Non-pigmented ciliary epithelial cell (primary cell): Measurements from ENCODE around the gene C2orf69.

Experiments used
- DNase-seq: peaks from one replicate; pipeline ENCODE4 v3.0.0-alpha.2; 2010; ENCODE audit warnings: low read depth

The C2orf69 gene

DNA sequence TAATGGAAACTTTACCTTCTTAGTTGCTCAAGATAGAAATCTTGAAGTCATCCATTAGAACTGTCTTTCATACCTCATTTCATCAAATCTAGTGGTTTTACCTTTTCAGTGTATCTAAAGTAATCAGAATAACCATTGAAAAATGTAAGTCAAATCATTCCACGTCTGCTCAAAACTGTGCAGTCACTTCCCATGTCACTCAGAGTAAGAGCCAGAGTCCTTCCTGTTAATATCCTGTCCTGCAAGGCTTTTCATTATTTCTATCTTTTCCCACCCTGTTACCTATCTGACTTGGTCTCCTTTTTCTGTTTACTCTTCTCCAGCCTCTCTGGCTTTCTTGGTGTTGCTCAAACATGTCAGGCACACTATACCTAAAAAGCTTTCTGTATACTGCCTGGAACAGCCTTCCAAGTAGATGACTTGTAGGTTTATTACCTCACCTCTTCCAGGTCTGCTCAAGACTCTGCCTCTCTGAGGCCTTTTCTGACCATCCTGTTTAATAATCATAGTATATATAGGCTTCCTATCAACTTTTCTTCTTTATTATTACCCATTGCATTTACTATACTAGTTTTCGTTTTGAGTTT lies 3.4 kb downstream of the C2orf69 start:
- DNase-seq, result no peak

DNA sequence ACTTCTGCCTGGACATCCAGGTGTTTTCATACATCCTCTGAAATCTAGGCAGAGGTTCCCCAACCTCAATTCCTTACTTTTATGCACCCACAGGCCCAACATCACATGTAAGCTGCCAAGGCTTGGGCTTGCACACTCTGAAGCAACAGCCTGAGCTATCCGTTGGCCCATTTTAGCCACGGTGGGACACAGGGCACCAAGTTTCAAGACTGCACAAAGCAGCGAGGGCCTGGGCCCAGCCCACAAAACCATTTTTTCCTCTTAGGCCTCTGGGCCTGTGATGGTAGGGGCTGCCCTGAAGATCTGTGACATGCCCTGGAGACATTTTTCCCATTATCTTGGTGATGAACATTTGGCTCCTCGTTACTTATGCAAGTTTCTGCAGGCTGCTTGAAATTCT lies 5.9 kb downstream of the C2orf69 start:
- no peak for DNase-seq

DNA sequence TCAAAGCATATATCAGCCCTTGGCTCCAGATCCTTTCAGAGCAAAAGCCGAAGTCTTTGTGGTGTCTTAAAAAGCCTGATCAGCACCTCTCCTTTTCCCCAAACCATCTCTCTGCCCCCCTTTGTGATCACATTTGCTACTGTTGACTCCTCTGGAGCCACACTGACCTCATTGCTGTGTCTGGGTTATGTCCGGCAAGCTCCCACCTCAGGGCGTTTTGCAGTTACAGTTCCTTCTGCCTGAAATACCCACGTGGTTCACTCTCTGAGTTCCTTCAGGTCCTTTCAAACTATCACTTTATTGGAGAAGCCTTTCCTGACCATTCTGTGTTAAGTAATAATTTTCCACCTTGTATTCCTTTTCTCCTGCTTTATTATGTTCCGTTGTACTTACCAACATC lies 11.8 kb downstream of the C2orf69 start:
- no peak for DNase-seq

DNA sequence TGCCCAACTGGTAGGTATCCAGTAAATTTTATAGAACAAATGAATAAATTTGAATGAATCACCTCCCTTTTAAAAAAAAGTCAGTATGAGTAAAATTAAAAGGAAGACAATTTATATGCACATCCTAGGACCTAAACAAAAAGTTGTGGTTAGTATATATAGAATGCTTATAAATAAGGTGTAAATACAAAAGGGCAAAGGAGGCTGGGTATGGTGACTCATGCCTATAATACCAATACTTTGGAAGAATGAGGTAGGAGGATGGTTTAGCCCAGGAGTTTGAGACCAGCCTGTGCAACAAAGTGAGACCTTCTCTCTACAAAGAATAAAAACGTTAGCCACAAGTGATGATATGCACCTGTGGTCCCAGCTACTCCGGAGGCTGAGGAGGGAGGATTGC lies 12.8 kb downstream of the C2orf69 start:
- no peak for DNase-seq

DNA sequence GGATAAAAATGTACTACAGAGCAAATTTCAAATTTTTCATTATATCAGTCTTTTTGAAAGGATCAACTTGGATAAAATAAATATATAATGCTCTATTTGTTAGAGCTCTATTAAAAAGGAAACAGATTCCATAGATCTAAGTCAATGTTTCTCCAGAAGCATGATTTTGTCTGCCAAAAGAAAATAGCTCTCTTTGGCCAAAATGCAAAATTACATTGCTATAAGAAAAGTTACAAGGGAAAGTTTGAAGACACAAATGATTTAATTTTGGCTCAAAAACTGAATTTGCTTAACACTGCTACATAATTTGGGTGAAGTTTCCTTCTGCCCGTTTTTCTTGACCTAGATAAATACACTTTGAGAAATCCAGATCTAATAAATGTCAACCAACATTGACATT lies 15.7 kb downstream of the C2orf69 start:
- DNase-seq, result no peak

DNA sequence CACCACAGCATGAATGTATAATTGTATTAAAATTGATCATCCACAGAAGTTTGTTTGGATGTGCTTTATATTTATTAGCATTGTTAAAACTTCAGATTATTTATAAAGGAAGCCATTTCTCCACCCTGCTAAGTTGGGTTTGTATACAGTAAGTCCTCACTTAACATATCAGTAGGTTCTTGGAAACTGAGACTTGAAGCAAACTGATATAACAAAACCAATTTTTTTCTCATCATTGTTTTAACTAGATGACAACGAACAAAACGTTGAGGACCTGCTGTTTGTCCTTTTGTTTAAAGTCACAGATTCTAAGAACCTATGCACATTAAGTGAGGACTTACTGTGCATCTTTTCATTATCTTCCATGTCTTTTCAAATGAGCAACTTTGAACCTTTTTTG lies 17.1 kb downstream of the C2orf69 start:
- no peak for DNase-seq

DNA sequence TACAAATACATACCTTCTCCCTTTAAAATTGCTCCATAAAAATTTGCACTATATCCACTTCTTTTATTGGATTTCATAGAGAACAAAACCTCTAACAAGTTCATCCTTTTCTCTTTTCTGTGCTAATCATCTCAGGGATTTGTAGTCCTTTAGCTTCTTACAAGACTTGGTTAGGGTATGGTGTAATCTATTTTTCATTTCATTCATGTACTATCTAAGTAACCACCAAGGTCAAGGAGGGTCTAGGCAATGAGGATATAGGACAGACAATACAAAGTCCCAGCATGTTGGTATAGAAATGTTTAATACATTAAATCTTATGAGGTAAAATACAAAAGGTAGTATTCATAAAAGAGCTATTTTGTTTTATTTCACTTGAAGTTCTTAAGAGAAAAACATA lies 17.5 kb downstream of the C2orf69 start:
- DNase-seq, result no peak

DNA sequence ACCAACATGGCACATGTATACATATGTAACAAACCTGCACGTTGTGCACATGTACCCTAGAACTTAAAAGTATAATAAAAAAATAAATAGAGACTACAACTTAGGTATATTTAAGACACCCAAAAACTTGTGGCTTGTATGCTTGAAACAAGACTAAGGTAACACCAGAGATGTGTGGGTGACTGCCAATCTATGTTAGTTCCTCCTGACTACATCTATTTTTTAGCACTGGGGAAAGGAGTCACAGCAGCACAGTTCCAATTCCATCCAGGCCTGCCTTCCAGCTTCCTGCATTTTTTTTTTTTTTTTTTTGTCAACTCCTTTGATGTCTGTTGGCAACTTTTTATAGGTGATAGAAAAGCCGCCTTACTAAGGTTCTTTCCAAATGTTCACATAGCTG lies 18.2 kb downstream of the C2orf69 start:
- no peak for DNase-seq

DNA sequence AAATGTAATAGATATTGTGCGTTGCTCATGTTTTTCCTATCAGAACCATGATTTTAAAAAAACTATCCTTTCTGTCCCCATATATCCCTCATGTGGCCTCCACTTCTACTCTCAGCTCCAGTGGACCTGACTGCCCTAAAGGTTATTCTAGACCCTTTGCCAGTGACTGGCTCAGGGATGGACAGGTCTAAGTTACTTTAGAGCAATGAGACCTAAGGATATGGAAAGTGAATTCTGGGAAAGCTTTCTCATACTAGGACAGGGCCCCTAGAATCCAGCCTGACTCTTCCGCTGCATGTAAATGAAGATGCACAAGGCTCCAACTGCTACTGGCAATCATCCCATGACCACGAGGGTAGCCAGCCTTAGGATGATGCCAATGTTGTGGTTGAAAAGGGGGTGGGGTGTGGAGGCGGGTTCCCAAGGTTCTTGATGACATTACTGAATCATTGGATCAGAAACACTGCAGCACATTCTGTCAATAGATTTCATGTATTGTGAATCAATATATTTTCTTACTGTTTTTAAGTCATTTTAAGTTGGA lies 21.3 kb downstream of the C2orf69 start:
- DNase-seq, result no peak

DNA sequence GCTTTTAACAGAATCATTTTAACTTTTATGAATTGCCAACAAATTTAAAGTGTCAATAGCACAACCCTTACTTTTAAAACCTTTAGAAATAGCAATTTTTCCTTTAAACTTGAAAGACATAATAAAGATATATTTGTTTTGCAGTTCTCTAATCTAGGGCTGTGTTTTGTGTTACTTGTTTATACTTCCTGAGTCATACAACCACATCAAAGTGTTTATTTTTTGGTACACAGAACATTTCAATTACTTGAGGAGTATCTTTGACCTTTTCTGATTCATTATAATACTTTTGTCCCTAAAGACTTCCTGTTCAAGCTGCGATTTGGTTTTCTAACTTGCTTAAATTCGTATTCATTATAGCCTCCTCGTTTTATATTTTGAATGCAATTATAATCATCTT lies 22.4 kb downstream of the C2orf69 start:
- no peak for DNase-seq

DNA sequence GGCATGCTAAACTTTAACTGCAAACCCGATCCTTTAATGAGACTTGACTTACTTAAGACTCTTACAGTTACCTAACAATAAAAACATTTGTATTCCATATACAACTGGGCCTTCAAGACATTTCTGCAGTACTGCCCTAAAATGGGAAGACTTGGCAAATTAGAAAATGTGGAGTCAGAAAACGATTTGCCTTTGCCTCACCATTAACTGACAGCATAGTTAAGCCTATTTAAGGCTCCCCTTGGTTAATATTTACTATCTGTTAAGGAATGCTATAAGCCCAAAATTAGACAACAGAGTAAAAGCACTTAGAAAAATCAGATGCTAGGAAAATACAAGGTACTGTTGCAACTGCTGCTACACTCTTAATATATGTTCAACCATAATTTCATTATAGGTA lies 25.5 kb downstream of the C2orf69 start:
- DNase-seq, result no peak

DNA sequence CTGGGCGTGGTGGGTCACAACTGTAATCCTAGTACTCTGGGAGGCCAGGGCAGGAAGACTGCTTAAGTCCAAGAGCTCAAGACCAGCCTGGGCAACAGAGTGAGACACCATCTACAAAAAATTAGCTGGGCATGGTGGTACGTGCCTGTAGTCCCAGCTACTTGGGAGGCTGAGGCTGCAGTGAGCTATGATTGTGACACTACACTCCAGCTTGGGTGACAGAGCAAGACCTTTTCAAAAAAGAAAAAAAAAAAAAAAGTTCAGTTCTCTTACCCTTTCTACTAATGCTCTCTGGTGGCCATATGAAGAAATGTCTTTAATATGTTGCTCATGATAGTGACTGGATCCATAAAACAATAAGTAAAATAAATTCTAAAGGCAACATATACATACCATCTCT lies 29.3 kb downstream of the C2orf69 start:
- DNase-seq, result no peak

DNA sequence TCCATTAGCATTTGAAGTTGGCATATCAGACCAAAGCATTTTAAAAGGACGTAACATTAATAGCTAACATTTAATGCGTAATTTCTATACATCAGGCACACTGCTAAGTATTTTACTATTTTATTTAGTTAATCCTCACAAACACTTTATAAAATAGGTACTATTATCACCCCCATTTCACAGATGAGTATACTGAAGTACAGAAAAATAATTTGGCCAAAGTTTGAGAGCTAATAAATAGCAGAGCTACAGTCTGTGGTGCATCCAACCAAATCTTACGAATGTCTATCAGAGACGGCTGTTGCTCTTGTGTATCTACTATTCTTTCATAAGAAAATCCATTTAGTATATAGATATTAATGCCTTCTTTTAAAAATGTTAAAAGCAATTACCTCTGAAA lies 32.3 kb downstream of the C2orf69 start:
- no peak for DNase-seq

DNA sequence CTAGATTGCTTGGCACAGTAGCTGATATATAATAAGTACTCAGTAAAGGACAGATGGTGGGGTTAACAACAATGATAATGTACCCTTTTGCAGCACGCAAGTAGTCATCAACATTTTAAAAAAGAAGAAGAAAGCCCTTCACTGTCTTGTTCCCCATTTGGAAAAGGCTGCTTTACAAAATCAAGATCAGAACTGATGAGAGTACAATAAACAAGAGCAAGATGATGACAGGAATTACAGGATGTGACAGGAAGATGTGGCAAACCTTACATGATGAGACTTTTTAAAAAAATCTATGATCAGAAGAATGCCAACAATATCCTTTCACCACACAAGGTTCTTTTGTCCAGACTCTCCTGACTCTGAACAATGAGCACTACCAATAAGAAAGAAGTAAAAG lies 35.1 kb downstream of the C2orf69 start:
- DNase-seq, result no peak

DNA sequence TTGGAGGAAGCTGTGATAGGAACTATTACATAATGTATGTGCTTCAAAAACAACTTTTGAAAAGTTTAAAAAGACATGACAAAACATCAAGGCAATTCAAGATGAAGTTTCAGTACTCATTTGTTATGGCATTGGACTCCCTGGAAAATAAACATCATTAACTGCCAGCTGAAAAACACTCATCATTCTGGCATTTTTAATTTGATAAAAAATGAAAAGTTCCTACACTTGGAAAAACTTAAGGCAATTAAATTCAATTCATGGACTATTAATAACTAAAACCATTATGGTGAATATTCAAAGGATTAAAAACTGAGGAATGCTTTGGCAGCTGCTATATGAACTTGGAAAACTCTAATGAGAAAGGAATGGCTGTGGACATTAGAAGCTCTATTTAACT lies 35.7 kb downstream of the C2orf69 start:
- no peak for DNase-seq

DNA sequence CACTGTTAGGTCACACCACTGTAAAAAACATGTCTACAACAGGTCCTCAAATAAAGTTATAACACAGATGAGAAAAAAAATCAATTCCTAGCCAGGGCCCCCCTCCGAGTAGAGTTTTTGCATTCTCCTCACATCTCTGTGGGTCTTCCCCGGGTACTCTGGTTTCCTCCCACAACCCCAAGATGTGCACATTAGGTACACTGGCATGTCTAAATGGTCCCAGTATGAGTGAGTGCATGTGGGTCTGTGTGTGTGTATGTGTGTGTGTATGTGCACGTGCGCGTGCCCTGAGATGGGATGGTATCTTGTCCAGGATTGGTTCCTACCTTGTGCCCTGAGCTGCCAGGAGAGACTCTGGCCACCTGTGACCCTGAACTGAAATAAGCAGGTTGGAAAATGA lies 39.3 kb downstream of the C2orf69 start:
- DNase-seq, result no peak

DNA sequence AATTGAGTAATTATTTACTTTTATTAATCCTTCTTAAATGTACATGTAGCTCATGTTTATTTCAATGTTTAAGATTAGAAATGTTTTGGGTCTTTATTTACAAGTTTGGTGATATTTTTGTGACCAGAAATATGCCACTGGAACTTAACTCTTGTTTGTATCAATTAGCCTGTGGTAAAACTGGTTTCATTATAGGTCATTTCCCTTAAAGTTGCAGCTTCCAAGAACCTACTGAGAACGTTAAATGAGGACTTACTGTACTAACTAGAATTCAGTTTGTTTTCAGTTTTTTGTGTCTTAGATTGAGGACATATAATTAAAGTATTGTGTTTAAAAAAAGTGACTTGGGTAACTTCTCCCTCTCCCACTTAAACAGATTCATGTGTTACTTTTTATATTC lies 39.9 kb downstream of the C2orf69 start:
- no peak for DNase-seq

DNA sequence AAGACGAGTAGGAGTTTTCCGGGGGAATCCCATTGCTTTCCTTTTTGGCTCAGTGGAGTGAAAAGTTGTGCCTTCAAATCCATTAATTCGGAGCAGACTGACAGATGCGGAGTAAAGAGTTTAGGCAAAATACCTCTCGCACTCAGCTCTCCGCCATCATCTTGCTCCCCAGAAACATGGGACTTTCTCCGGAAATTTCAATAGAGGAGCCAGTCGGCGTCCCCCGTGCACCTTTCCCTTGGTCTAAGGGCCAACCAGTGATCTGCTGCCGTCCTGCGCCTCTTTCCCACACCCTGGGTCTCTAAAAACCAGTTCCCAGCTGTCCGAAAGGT lies 43.9 kb downstream of the C2orf69 start:
- DNase-seq, result no peak

DNA sequence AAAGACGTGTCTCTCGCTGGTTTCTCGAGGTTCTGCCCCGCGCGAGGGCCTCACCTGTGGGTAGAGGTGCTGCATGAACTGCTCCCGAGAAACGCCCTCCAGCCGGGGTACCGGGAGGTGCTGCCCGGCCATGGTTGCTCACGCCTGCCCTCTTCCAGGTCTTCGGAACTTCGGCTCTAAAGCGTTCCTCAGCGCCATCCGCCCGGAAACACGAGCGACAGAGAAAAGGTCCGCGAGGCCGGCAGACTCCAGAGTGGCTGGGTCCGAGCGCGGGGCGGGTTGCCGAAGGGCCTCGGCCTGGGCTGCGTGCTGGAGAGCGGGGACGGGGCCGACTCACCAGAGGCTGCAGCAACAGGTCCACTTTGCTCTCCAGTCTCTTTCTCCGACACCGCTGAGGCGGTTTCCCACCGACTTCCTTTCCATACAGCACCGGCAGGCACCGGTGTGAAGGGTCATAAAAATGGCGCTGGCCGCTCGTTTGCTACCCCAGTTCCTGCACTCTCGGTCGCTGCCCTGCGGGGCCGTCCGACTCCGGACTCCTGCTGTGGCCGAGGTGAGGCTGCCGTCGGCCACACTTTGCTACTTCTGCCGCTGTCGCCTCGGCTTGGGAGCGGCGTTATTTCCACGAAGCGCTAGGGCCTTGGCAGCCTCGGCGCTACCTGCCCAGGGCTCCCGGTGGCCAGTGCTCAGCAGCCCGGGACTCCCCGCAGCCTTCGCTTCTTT lies 44.4 kb downstream of the C2orf69 start, which contains the start of the genes MAIP1 and TYW5:
Gene MAIP1 (plus strand): TSS at position 244 of the 723 bp plus-strand sequence. CDS start 217 bp downstream, at position 461.
Gene TYW5 (minus strand): TSS at position 153 of the 723 bp plus-strand sequence. CDS start 21 bp downstream, at position 132.
- DNase-seq, result no peak

DNA sequence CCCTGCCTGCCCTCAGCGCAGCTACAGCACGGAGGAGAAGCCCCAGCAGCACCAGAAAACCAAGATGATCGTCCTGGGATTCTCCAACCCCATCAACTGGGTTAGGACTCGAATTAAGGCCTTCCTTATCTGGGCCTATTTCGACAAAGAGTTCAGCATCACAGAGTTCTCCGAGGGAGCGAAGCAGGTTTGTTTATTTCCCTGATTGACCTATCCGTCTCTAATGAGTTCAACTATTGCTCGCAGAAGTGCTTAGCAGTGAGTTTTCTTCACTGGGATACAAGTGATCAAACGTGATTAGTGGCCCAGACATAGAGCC lies 44.9 kb downstream of the C2orf69 start:
- no peak for DNase-seq

DNA sequence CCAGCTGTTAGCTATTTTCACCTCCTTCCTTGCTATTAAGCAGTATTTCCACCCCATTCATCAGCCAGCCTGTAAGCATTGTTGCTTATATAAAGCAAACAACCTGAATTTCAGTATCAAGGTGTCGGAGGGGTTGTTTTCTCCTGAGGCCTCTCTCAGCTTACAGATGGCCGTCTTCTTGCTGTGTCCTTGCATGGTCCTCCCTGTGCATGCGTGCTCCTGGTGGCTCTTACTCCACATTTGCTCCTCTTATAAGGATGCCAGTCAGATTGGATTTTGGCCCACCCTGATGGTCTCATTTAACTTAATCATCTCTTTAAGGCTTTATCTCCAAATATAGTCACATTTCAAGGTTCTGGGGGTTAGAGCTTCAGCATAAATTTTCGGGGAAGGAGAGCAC lies 46.9 kb downstream of the C2orf69 start:
- no peak for DNase-seq

DNA sequence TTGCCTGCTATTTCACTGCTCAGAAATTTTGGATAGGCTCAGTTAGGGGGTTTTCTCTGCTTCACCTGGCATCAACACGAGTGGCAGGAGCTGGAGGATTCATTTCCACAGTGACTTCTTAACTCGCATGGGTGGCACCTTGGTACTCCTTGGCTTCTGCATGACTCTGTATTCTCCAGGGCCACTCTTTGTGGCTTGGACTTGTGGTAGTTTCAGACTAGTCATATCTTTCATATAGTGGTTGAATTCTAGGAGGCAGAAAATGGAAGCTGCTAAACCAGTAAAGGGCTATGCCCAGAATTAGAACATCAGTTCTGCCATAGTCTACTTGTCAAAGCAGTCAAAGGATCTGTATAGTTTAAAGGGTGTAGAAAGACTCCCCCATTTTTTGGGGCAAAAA lies 51.1 kb downstream of the C2orf69 start:
- no peak for DNase-seq

DNA sequence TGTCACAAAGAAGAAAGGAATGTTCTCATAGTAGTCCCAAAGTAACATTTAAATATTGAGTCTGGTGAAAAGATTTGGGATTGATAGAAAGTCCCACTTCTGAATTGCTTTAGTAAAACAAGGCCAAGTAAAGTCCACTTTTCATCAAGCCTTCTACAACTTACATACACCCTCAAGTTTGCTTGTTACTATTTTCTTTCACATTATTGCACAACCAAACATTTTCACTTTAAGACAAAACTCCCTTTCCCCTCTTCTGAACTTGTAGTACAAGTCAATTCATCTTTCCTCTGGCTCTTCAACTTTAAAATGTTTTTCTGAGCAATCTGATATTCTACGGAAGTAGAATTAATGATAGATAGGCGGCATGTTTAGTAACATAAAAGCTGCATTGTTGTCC lies 55.3 kb downstream of the C2orf69 start:
- no peak for DNase-seq

DNA sequence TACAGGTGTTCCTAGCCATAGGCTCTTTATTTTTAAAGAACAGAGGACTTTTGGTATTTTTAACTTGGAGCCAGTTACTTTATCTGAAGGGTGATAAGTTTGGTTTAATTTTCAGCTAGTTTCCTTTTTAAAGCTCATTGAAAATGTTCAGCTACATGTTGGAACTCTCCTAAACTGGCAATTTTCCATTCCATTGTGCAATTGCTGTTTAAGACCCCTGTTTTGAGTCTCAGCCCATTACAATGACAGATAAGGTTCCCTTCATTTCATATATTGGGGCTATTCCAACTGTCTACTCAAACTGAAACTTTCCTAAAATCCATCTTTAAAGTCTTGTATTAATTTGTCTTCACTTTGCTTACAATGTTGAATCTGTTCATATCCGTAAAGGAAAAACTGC lies 55.9 kb downstream of the C2orf69 start:
- no peak for DNase-seq
